Measurements from ENCODE around the gene ASB9. TPM values are rescaled to one million over a fixed set of nuclear protein-coding genes. Genes with fewer than 3 reads are reported as not detected.

ASB9 gene
- total RNA-seq, 1 donor from 2014 or later = 1.7 TPM

Other genes with a start within 250 kb of the ASB9 start
- 4.8 TPM for gene ASB11, start 45.6 kb upstream of the ASB9 start, total RNA-seq
- gene PIGA, start 65.4 kb upstream of the ASB9 start, total RNA-seq = 22.2 TPM
- 2.6 TPM for gene VEGFD, start 114.3 kb upstream of the ASB9 start, total RNA-seq
- 4.6 TPM for gene PIR, start 223.2 kb upstream of the ASB9 start, total RNA-seq
- gene BMX, start 230.7 kb upstream of the ASB9 start, total RNA-seq = 2.6 TPM

All from skin of body (tissue), 1 donor.